Activated CD8-positive, alpha-beta memory T cell treated with anti-CD3 and anti-CD28 coated beads for 24 hours (primary cell): ENCODE measurements around the gene LRTM1.

ENCODE experiments used
- DNase-seq: peaks from one replicate; pipeline ENCODE4 v3.0.0-alpha.2; 2020

LRTM1 gene

GRCh38 chr3:54928046-54928770 is at the start of gene LRTM1:
Gene LRTM1, minus strand, starts transcription at chr3:54928059. Its CDS starts 148 bp downstream, at chr3:54927911.
- DNase-seq = no peak

DNA sequence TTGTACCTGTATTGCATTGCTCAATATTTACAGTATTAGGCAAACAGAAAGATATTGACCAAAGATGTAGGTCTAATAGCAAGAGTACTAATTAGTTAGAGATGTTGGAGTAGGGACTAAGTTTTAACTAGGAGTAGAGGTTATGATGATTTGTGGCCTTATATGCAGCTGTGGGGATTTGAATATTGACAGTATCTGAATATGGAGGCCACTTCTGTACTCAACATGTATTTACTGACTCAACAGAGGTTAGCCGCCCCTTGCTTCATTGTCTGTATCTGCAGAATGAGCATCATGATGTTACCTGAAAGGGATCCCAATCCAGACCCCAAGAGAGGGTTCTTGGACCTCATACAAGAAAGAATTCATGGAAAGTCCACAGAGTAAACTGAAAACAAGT is 49.6 kb upstream of the LRTM1 start:
- DNase-seq = no peak

- no peak for DNase-seq
Measured at GRCh38 chr3:54970895-54971294, 43.0 kb upstream of the LRTM1 start.

DNA sequence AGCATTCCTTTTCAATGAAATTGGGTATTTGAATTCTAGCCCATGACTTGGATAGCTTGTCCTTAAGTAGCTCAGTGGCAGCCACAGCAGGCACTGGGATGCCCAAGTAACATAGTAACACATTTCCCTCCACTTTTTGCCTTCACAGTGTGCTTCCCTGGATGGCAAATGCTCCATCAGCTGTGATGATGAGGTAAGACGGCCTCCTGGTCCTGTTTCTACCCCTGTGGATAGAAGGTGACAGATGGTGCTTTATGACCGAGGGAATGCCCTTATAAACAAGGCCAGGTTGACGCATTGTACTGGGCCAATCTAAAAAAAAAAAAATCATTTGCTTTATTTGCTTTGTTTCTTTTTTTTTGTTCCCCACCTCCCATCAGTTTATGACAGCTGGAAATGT is 41.8 kb upstream of the LRTM1 start:
- no peak for DNase-seq

GRCh38 chr3:54968546-54969172 is 40.8 kb upstream of the LRTM1 start:
- DNase-seq = no peak

DNA sequence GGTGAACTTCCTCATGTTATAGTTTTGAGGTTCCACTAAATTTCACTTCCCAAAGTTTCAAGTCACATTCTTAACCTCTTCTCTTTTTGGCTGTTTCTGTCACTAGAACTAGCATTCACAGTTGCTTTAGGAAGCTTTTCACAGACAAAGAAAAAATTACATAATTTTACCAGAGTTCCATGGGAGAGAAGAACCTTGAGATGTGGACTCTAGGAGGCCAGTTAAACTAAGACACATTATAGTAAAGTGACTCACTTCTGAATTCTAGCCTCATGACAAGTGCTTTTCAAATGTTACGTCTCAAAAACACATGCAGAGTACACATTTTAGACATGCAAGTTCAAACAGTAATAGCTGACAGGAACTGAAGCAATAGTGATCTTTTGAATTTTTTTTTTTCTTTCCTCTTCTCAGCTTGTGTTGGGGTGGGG is 39.9 kb upstream of the LRTM1 start:
- DNase-seq = no peak

DNA sequence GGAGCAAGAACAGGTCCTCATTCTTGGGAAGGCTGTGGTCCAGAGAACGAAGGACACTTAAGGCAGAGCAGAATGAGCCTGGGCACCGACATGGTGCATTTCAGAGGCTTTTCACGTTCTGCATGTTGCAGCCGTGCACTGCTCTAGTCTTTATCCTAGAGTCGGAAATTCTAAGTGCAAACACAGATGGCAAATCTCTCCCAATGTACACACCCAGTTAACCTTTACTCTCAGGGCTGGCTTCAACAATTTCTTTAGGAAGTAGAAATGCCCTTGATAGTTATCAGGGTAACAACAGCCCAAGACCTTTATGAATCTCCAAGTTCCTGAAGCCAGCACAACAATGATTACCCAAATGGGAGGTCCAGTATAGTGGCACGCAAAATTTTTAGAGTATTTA is 39.1 kb upstream of the LRTM1 start:
- no peak for DNase-seq

GRCh38 chr3:54965746-54966145 is 37.9 kb upstream of the LRTM1 start:
- no peak for DNase-seq

GRCh38 chr3:54964081-54964480 is 36.2 kb upstream of the LRTM1 start:
- no peak for DNase-seq

GRCh38 chr3:54963641-54964040 is 35.8 kb upstream of the LRTM1 start:
- no peak for DNase-seq

- DNase-seq = no peak
Measured at GRCh38 chr3:54962200-54962599, 34.3 kb upstream of the LRTM1 start.

DNA sequence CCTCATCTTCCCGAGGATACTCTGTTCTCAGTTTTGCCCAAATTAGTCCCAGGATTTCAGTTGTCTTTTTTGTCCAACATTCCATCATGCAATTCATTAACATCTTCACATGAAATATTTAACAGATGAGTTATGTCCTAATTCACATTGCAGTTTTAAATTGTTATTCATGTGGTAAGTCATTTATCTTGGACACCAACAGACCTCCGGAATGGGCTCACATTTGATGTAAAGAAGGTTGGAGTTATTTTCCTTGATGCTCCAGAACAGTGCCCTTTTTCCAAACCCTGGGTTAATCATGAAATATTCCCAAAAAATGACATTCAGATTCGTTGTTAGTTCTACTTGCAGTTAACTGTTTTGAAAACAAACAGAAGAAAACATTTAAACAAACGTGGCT is 32.8 kb upstream of the LRTM1 start:
- DNase-seq = no peak

GRCh38 chr3:54960082-54960481 is 32.2 kb upstream of the LRTM1 start:
- DNase-seq = no peak

GRCh38 chr3:54957711-54958110 is 29.9 kb upstream of the LRTM1 start:
- no peak for DNase-seq

GRCh38 chr3:54955941-54956340 is 28.1 kb upstream of the LRTM1 start:
- DNase-seq = no peak

DNA sequence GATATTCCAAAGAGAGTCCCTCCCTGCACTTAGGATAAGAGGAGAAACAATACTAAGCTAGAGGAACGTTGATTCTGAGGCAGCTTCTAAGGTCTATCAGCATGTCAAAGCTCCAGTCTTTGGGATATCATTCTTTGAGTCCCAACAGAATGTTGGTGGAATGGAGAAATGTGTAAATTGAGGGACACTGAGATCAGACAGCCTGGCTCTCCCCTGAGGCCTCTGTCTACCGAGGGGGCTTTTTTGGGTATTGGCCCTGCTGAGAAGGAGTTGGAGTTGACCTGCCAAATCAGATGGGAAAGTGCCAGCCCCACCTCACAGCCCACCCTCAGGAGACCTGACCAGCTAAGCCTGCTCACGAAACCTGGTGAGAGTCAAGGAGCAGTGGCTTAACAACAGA is 27.6 kb upstream of the LRTM1 start:
- no peak for DNase-seq

DNA sequence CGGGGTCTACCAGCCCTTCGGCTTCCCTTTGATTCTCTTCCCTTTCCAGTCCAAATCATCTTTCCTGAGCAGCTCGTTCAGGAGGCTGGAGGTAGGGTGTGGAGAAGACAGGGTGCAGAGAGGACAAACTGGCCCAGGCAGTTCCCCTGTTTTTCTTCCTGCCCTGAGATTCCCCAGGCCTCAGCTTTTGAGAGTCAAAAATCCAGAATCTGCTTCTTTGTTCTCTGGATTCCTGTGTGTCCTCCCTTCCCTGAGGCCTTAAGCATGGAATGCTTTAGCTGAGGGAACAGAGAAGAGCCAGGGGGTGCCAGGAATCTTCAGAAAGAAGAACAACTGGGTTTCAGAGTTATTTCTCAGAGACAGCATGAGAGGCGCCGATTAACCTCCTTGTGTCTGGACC is 26.7 kb upstream of the LRTM1 start:
- DNase-seq = no peak

- no peak for DNase-seq
Measured at GRCh38 chr3:54954022-54954421, 26.2 kb upstream of the LRTM1 start.

DNA sequence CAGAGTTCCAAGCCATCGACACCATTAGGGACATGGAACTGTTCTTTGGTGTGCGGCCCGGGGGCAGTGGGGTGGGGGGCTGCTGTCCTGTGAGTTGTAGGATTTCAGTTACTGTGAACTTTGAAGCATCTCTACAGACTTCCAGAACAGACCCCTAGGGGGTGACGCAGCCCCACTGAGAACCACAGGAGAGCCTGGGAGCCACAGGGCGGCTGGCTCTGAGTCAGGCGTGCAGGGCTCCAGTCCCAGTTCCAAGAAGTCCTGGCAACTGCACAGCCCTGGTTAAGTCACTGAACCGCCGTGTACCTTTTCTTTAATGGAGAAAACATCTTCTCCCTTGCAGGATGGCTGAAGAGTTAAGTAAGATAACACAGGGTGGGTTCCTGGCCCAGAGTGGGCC is 23.5 kb upstream of the LRTM1 start:
- DNase-seq = no peak

GRCh38 chr3:54950391-54951003 is 22.6 kb upstream of the LRTM1 start:
- no peak for DNase-seq

DNA sequence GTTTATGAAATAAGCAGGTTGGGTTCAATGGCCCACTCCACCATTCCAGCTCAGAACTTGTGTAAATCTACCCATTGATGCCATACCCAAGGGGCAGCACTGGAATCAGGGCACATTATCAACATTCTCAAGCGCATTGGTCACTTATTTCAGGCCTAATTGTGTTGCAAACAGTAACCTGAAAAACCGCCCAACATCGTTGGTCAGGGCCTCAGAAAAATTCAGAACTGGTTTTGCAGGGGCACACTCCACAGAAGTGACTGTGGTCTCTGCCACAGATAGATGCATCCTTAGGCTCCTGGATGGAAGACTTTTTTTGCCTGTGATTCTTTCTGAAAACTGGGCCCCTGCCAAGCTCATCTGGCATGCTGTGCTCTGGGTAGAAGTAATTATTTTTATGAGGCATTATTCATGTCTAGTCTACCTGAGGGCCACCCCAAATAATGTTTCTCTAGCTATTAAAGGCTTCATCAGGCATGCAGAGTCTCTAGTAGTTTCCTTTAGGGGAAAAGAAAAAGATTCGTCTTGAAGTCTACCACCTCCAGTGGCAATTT is 21.7 kb upstream of the LRTM1 start:
- no peak for DNase-seq

DNA sequence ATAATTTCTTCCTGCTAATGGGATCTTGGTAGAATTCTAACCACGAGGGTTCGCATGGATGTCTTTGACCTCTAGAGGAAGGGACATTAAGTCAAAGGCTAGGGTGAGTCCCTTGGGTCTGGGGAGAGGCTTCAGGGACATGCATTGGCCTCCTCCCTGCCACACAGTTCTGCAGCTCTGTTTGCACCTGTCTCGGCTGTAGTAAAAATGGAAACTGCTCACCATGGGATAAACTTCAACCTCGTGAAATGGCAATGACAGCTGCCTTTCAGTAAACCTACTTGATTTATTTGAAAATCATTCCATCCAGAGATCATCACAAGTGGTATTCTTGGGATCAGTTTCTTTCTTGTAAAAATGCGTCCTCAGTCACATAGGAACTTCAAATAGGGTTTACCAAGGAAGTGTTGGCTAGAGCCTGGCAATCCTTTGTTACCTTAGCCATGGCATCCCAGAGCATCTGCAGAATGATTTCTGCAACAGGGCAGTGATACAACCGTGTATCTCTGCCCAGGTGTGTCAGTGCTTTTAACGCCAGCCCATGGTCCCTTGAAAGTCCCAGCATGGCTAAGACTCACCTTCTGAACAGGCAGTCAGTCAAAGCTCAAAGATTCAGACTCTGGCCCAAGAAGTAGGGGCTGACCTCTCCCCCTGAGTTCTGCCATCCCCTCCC is 14.0 kb upstream of the LRTM1 start:
- no peak for DNase-seq

GRCh38 chr3:54940971-54941370 is 13.1 kb upstream of the LRTM1 start:
- DNase-seq = no peak
